Measurements from ENCODE around the gene RPRD1B.
A peak's percentile ranks its signal among the peaks of the same experiment; 100 is the strongest.

RPRD1B gene, protein sequence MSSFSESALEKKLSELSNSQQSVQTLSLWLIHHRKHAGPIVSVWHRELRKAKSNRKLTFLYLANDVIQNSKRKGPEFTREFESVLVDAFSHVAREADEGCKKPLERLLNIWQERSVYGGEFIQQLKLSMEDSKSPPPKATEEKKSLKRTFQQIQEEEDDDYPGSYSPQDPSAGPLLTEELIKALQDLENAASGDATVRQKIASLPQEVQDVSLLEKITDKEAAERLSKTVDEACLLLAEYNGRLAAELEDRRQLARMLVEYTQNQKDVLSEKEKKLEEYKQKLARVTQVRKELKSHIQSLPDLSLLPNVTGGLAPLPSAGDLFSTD

DNA sequence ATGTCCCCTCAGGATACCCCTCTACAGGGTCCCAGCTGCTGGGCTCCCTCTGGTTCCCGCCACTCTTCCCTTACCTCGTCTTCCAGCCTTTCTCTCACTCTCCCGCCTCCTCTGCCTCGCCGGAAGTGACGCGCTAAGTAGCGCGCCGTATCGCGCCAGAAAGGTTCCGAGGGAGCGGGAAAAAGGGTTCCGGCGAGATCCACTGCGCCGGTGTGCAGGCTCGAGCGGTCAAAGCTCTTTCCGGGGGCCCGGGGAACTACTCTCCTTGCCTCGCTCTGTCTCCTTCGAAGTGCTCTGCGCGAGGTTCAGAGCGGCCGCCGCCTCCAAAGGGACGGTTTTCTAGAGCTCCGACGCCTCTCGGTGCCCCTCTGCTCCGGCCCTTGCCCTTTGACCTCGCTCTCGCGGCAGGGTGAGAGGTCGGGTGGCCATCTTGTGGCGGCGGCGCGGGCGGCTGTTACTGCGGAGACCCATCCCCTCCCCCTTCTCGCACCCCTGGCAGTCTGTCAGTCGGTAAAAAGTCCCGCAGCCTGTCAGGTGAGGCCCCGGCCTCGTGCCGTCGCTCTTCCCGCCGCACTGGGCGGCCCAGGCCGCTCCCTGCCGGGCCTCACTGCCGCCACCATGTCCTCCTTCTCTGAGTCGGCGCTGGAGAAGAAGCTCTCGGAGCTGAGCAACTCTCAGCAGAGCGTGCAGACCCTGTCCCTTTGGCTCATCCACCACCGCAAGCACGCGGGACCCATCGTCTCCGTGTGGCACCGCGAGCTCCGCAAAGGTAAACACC is at the start of gene RPRD1B, which contains the start of gene TTI1:
Gene RPRD1B (plus strand): TSS at position 417 of the 778 bp plus-strand sequence. CDS start 202 bp downstream, at position 619.
Gene TTI1 (minus strand): TSS at position 127 of the 778 bp plus-strand sequence. CDS start 19,640 bp downstream, outside the sequence.
- peak; percentile 87 for DNase-seq (ENCODE audit: low spot score)

DNA sequence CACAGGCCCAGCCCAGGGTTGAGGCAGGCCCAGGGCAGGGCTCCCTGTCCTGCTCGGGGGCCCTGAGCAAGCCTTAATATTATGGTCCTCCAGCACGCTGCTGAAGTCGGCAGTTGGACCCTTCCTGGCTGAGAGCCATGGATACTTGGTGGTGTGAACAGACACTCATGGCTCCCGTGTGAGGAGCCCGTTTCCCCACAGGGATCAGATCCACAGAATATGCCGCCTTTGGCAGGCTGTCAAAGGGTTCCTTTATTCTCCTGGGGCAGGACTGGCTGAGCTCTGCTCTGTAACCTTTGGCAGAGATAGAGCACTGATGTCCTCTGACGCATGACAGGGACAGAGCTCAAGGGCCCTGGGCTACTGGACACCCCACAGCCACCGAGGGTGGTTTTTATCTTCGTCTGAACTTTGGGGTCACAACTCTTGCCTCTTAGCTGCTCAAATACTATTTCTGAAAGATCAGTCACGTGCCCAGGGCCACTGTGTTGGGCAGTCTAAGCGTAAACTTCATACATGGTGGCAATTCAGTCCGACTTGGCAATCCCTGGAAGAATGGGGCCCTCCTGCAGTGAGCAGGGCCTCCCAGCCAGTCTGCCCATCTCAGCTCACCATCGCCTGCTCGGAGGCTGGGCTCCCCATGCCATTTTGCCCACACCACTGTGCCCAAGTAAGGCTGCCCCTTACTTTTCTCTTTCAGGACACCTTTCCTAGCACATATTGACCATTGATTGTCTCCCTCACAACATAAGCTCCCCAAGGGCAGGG is 49.3 kb upstream of the RPRD1B start:
- no peak for DNase-seq (ENCODE audit: low spot score)

DNA sequence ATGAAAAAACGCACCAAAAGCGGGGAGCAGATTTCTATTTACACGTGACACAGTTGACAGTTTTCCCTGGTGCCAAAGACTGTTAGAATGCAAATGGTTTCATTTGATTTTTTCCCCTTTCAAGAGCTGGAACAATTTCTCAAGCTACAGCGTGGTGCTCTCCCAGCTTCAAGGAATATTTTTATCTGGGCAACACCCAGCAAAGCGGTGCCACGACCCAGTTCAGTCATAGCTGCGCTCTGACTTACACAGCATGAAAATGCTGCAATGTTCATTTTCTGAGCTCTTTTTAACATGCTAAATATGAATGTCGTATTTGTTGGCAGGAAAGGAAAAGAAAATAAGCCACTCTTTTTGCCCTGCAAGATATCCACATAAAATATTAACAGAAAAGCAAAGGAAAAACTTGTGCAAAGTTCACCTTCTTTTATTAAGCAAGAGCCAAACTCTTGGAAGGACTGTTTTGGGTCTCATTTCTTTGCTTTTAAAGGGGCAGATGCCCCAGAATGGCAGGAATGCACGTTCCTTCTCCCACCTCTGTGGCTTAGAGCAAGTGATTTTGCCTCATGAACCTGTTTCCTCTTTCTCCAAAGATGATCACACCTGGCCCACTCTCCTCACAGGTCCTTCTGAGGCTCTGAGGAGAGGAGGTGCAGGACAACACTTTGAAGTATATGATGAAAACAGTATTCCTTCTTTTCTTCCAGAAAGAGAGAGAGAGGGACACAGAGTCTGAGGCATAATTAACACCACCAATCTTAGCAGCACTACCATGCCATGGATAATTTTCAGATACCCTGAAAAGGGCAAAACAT is 47.3 kb upstream of the RPRD1B start:
- no peak for DNase-seq (ENCODE audit: low spot score)

DNA sequence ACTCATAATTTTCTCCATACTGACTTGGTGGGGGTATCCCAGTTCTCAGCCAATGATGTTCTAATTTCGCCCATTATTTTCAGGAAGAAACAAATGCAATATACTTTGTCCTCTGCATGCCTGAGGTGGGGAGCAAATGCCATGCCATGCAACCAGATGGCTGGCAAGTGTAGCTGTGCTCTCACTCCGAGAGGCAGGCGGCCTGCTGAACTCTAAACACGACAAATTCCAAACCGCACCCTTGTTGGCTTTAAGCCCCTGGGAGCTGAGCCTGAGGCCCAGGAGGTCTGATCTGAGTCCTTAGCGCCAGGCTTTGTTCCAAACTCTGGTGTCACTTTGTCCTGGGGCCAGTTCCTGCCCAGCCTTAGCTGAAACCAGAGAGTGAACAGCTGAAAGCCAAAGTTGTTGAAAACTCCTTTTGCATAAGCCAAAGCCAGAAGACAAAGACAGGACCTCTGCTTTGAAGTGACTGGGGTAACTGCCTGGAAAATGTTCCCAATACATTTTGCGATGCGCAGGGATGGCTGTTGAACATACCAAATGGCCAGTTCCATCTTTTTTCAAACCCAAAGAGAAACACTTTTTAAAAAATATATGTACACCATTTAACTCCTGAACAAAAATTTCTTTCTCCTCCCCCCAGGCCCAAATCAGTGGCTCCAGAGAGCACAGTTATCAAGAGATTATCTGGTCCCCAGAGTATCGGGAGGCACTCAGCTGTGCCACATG is 46.5 kb upstream of the RPRD1B start:
- DNase-seq (ENCODE audit: low spot score) = no peak

DNA sequence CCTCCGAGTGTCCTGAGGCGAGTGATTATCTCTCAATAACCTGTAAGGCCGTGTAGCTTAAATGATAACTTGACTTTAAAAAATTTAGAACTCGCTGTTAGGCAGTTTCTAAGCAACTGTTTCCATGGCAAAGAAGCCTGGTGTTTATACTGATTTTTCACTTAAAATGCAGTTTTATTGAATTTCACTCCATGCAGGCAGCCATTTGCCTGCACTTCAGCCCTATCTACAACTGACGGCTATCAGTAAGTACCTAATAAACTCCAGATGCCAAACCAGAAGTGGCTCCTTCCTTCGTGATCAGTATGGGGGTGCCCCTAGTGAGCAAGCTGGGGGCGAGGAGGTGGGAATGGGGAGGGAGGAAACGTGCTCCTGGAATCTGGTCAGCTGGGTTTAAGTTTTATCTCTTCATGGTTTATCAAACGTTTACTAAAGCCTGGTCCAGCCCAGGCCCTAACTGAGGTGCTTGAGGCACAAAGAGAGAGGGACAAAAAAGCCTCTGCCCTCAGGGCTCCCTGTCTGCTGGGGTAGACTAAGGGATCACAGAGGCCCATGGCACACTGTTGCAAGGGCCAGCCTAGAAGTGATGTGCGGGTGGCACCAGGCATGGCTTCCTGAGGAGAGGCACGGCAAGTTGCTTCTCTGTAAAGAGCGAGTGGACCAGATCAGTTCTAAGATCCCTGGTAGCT is 45.8 kb upstream of the RPRD1B start:
- DNase-seq (ENCODE audit: low spot score) = no peak

DNA sequence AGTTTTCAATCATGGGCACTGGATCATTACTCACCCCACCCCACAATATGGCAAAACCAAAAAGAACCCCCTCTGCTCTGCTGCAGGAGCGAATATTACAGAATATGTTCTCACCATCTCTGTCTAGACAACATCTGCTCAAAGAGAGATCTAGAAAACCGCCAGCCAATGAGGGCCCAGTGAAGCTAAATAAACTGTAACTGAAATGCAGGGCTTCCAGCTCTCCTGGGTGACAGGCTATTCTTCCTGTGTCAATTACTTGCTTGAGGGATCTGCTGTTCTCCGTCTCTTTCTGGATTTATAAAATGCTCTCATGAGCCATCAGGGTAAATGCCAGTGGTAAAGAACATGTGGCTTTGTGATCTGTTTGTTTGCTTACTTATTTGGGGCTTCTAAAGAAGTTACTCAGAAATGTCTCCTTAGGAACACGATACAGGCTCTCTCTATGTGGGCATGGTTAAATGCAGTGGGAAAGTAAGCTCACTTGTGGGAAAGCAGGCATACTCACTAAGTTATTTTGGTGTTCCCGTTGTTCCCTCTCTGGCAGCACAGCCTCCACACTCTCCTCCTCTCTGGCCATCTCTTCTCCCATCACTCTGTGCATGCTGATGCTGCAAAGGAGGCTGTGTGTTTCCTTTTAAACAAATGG is 45.1 kb upstream of the RPRD1B start:
- DNase-seq (ENCODE audit: low spot score) = no peak

DNA sequence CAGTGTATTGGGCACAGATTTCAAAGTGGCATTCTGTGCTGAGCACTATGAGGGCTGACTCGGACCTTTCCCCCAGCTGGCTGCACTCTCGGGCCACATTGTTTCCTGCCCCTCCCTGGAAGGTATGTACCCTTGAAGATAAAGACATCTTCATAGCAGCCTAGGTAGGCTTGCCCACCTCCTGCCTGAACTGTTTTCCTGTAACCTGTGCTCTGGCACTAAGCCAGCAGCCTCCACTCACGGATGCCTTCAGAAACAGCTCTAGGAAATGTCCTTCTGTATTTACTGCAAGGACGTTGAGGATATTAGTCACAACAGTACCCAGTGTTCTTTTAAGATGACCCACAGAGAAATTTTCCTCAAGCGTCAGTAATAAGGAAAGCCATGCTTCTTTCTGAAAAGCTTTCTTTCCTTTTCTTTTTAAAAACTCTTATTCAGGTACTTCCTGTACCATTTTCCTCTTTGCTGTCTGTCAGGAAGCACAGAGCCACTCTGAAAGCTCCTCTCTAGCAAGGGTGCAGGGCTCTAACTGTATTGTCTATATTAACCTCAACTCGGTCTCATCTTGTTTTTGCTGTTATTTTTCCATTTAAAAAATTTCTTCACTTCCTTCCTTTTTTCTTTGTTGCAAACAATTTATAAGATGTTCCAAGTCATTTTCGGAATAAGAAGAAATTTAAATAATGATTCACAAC is 43.8 kb upstream of the RPRD1B start:
- DNase-seq (ENCODE audit: low spot score) = no peak

DNA sequence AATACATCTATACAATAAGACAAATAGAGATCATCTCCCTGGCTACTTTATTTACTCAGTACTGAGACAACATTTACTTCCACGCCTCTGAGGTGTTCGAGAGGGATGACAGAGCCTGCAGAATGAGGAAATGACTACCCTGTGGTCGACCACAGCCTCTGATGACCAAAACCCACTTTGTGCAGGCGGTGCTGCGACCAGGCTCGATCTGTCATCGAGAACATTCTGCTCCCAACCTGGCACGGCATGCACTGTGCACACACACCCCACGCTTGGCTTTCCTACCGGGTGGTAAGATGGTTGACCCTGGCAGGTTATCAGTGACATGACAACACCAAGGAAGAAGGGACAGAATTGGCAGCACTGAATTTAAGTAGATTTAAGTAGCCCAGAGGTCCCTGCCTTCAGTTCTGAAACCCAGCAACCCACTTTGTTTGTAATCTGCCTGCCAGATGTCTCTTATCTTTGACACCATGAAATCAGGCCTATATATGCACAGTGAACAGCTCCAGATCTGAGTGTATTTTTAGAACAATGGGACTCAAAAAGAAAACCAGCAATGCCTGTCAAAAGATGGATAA is 42.9 kb upstream of the RPRD1B start:
- DNase-seq (ENCODE audit: low spot score) = no peak

DNA sequence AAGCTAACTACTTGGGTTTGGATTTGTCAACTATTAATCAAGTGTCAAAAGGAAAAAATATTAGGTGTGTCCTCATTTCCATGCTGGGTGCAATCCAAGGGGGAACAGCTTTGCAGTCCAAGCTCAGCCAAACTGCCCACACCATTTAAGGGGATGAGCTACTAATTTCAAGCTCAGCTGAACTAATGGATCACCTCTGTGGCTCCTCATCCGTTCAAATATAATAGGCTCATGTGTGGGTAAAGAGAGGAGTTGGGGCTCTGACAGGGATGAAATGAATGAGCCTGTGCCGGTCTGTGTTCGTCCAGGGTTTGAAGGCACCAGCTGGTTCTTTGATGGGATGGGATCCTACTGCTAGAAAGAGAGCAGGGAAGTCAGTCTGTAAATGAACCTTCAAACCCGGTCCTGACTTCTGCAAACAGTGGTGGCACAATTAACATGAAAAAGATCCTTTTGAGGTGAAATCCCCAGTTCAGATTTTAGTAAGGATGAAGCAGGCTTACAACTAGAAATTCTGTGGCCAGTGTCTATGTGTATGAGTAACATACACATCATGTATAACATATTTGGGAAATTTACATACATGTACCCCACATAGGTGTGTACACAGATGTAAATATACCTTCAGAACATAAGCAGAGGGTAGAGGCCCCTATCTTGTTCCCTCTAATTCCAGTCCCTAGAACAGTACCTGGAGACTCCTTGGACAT is 42.2 kb upstream of the RPRD1B start:
- DNase-seq (ENCODE audit: low spot score) = no peak

DNA sequence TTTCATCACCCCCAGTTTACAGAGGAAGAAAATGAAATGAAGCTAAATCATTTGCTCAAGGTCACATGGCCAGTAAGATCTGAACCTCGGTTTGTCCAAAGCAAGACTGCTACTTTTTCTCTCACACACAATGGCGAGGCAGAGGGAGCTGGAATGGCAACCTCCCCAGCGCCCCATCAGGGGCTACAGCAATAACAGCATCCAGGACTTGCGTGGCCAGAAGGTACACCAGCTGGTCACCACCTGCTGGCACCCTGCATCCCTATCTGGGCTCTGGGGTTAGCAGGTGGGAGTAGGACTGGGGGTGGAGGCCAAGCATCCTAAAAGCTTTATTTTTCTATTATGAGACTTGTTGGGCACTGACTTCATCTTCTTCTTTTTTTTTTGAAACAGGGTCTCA is 41.6 kb upstream of the RPRD1B start:
- DNase-seq (ENCODE audit: low spot score) = no peak

DNA sequence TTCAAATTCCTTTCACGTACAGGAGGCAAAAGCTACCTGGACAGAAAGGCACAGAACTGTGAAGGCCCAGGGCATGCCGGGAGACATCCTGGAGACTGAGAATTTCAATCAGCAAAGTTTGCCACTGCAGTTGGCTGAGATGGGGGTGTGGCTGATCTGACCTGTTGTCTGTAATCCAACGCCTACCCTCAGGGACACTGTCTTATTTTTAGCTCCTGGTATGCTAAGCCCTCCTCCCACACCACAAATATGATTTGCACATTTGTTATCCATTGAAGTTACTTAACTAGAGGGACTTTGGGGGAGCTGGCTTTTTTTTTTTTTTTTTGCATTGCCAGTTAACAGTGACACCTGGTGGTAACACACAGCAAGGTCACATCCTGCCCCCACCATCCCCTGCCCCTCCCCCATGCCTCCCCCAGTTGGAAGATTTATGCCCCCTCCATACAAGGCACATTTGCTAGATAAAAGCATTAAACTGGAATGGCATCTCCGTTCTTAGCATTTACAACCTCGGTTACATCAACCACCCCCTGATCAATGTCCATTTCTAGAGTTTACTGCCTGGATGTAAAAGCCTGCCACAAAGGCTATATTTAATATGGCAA is 40.6 kb upstream of the RPRD1B start:
- peak; percentile 71 for DNase-seq (ENCODE audit: low spot score)

DNA sequence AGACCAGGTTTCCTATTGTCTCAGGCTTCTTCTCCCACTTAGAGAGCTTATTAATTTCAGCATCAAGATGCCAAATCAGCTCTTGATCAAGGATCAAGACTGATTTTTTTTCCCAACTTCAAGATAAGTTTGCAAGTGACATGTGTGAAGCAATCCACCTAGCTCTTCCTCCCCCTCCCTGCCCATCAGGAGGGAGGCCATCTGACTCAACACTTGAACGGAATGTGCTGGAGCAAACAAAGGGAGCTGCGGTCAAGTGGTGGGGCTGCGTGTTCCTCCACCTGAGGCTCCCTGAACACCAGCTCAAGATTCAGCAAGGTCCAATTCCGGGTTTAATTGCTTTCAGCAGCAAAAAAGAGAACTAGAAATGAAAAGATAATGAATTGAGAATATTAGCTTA is 39.0 kb upstream of the RPRD1B start:
- no peak for DNase-seq (ENCODE audit: low spot score)

DNA sequence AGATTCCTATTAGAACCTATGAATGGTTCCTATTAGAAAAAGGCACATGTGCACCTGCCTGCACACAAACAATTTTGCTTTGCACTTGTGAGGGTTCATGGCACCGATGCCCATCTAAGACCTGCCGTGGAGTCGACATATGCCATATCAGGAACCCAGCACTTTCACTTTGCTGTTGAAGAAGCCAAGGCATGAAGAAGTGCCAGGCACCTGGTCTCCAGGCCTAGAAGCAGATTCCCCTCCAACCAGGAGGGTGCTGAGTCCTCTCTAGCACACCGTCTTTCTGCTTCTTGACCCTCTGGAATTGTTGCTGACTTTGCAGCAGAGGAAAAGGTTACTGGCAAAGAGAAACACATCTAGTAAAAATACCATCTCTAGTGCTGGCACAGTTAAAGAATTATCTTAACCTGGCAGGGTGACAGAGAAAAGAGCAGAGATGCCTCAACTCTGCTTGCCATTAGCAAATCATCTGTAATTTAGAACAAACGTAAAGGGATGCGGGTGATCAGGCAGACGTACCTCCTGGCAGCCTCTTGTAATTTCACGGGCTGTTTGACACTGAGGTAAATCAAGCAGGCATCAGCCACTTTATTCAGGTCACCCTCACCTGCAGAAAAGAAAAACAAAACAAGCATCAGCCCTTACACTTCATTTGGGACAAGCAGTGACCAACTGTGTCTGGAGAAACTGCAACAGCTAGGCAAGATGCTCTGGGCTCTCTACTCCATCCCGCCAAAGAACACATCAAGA is 37.5 kb upstream of the RPRD1B start:
- DNase-seq (ENCODE audit: low spot score) = no peak

DNA sequence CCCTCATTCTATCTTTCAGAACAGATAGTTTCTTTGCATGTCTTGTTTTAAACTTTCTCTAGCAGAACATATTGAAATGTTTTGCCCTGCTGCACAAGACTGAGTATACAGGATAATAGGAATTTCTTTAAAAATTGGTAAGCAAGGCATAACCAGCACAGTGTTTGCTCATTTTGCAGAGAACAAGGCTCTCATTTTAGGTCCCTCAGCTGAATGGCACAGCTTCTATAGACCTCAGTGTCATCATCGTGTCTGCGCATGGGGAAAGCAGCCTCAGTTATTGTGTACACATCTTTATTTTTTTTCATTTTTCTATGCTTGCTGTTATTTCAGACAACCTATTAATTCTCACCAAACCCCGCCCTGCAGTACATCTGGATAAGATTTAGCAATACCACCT is 36.0 kb upstream of the RPRD1B start:
- no peak for DNase-seq (ENCODE audit: low spot score)

DNA sequence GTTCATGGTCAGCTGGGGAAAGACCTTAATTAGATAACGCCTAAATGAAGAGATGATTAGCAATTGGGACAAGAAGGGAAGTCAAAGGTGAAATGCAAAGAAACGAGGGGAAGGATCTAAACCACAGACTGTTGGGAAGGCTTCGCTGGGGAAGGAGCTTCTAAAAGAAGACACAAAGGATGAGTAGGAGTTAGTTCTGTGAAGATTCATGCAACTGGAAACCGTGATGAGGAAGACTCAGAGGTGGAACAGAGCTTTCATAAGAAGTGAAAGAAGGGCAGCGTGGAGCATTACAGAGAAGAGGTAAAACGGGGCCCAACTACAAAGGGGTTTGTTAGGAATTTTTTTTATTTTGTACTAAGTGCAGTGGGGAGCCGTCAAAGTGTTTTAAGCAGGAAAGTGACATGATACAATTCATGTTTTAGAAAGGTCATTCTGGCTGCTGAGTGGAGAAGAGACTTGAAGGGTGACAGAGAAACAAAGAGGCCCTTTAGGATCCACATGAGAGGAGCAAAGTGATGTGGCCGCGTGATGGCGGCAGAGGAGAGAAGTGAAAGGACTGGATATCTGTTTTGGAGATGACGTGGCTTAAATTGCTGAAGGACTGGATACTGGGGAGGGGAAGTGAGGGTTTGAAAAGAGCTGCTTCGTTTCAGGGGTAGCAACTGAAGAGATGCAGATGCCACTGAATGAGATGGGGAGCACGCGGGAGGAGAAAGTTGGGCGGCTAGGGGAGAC is 33.9 kb upstream of the RPRD1B start:
- no peak for DNase-seq (ENCODE audit: low spot score)

DNA sequence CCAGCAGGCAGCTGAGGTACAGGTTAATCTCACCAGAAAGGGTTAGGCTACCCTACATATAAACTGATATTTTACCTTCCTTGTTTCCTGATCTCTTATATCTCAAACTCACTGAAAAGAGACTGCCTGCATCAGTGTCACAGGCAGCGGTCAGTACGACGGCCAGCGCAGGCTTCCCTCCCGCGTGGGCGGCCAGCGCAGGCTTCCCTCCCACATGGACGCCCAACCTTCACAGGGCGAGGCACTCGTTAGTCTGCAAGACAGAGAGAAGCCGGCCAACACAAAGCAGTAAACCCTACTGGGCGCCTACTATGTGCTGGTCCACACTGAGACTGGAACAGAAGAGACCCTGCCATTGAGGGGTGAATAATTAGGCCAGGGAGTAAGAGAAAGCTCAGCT is 33.3 kb upstream of the RPRD1B start:
- no peak for DNase-seq (ENCODE audit: low spot score)
